Gastrocnemius medialis (tissue), 4 donors: Measurements from ENCODE around the gene PLXNA3. TPM values are rescaled to one million over a fixed set of nuclear protein-coding genes. Genes with fewer than 3 reads are reported as not detected.

Experiments
- ATAC-seq, 2 donors: fragments of 150-250 bp; one replicate each; pipeline ENCODE4 v1.9.1; 2016
- DNase-seq, 2 donors: peaks; one replicate each; pipeline ENCODE4 v3.0.0-alpha.2; 2019
- H3K27ac ChIP-seq, 4 donors: fragments of 200-600 bp; sonication (generic); 1 replicate in 1 of 4; 2 replicates in 3 of 4; pipeline ENCODE4 v1.5.1; 2016 to 2018; ENCODE audit warnings: mild to moderate bottlenecking in 2 of 4, moderate library complexity in 1 of 4
- H3K27me3 ChIP-seq, 3 donors: fragments of 200-600 bp; sonication (generic) in 2 of 3; 1 replicate in 1 of 3; 2 replicates in 2 of 3; pipeline versions ENCODE4 v1.5.1 to v1.6.0; 2016 to 2019; ENCODE audit warnings: mild to moderate bottlenecking in 1 of 3, moderate library complexity in 1 of 3
- H3K36me3 ChIP-seq, 2 donors: fragments of 200-600 bp; sonication (generic) in 1 of 2; one replicate each; pipeline ENCODE4 v1.5.1; 2017 to 2018
- H3K4me1 ChIP-seq, 2 donors: fragments of 200-600 bp; sonication (generic) in 1 of 2; one replicate each; pipeline ENCODE4 v1.5.1; 2016 to 2017; ENCODE audit warnings: mild to moderate bottlenecking in 2 of 2
- H3K4me3 ChIP-seq, 4 donors: fragments of 200-600 bp; sonication (generic) in 3 of 4; 1 replicate in 1 of 4; 2 replicates in 3 of 4; pipeline ENCODE4 v1.5.1; 2016 to 2019; ENCODE audit warnings: mild to moderate bottlenecking in 2 of 4
- H3K9me3 ChIP-seq, 3 donors: fragments of 200-600 bp; sonication (generic) in 2 of 3; 1 replicate in 1 of 3; 2 replicates in 2 of 3; pipeline ENCODE4 v1.5.1; 2016 to 2019
- POLR2A ChIP-seq, 2 donors: fragments of 450-650 bp; IDR thresholded peaks; one replicate each; pipeline ENCODE4 v1.6.1; 2017; ENCODE audit warnings: antibody characterized with exemption in 2 of 2, mild to moderate bottlenecking in 2 of 2, moderate library complexity in 2 of 2
- in situ Hi-C, 4 donors: fragments of 200-750 bp; cut with MboI; loops; one replicate each; pipeline versions ENCODE4 v1.15.0 to v1.8.0; 2017; ENCODE audit warnings: low sequenced_read_pairs in 4 of 4
- intact Hi-C: fragments of 100-400 bp; cut with DNase I; formaldehyde crosslinking; loops from one replicate; pipeline ENCODE4 v1.15.1; 2023; ENCODE audit warnings: low total_unique reads
- total RNA-seq, 4 donors: library from RNA; depleted of rRNA; stranded (reverse); fragments of >200 nt; gene quantifications; one replicate each; pipeline versions ENCODE4 v1.1.0 to v1.2.3, GENCODE V29; 2016
- TF ChIP-seq, protein P1 (sequence below), 5 experiments: fragments of 450-650 bp in 3 of 5; fragments of 200-600 bp in 2 of 5; sonication (generic) in 2 of 5; IDR thresholded peaks in 4 of 5; conservative IDR thresholded peaks in 1 of 5; 1 replicate in 4 of 5; 2 replicates in 1 of 5; pipeline ENCODE4 v1.5.1; 2016 to 2019; ENCODE audit warnings: antibody characterized with exemption in 5 of 5, mild to moderate bottlenecking in 3 of 5, moderate library complexity in 3 of 5

Gene PLXNA3
- total RNA-seq, 4 donors from 2014 or later: 1.2 to 10.7 (median 2.8) TPM

DNA sequence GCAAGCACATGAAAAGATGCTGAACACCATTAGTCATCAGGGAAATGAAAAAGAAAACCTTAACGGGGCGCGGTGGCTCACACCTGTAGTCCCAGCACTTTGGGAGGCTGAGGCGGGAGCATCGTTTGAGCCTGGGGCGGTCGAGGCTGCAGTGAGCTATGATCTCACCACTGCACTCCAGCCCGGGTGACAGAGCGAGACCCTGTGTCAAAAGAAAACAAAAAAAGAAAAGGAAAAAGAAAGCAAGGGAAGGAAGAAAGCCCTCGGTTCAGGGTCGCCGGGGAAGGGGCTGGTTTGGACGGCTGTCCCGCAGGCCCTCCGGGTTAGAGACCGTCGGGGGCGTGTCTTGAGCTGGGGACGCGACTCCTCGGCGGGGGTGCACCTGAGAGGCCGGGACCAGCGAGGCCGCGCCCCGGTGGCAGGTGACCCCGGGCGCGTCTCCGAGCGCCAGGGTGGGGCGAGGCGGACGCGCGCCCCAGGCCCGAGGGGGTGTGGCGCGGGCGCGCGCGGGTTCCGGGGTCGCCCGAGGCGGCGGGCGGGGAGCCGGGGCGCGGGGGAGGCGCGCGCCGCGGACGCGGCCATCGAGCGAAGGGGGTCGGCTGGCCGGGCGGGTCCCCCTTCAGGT is 478 bp upstream of the PLXNA3 start:
- peak overlapping the region; percentile 29 to 59 (median 39) for H3K4me3 ChIP-seq
- DNase-seq: no peak
- no peak for TF ChIP-seq POLR2A (IDR thresholded peaks at IDR 0.05)
- TF ChIP-seq, protein P1, sequence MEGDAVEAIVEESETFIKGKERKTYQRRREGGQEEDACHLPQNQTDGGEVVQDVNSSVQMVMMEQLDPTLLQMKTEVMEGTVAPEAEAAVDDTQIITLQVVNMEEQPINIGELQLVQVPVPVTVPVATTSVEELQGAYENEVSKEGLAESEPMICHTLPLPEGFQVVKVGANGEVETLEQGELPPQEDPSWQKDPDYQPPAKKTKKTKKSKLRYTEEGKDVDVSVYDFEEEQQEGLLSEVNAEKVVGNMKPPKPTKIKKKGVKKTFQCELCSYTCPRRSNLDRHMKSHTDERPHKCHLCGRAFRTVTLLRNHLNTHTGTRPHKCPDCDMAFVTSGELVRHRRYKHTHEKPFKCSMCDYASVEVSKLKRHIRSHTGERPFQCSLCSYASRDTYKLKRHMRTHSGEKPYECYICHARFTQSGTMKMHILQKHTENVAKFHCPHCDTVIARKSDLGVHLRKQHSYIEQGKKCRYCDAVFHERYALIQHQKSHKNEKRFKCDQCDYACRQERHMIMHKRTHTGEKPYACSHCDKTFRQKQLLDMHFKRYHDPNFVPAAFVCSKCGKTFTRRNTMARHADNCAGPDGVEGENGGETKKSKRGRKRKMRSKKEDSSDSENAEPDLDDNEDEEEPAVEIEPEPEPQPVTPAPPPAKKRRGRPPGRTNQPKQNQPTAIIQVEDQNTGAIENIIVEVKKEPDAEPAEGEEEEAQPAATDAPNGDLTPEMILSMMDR (IDR thresholded peaks at IDR 0.05 in 4 of 5, conservative IDR thresholded peaks at IDR 0.05 in 1 of 5): no peak
- in situ Hi-C loops (no loop called here), intact Hi-C loops (no loop called here)
- H3K36me3 ChIP-seq: no peaks in the 10 kb centered on the region
- no peaks in the 10 kb centered on the region for H3K4me1 ChIP-seq
- no peaks in the 10 kb centered on the region for H3K9me3 ChIP-seq
- H3K27me3 ChIP-seq: no peaks in the 10 kb centered on the region
- peak; percentile 36 to 49 for ATAC-seq
- peak overlapping the region in 2 of 4 donors; percentile 50 to 58 for H3K27ac ChIP-seq

DNA sequence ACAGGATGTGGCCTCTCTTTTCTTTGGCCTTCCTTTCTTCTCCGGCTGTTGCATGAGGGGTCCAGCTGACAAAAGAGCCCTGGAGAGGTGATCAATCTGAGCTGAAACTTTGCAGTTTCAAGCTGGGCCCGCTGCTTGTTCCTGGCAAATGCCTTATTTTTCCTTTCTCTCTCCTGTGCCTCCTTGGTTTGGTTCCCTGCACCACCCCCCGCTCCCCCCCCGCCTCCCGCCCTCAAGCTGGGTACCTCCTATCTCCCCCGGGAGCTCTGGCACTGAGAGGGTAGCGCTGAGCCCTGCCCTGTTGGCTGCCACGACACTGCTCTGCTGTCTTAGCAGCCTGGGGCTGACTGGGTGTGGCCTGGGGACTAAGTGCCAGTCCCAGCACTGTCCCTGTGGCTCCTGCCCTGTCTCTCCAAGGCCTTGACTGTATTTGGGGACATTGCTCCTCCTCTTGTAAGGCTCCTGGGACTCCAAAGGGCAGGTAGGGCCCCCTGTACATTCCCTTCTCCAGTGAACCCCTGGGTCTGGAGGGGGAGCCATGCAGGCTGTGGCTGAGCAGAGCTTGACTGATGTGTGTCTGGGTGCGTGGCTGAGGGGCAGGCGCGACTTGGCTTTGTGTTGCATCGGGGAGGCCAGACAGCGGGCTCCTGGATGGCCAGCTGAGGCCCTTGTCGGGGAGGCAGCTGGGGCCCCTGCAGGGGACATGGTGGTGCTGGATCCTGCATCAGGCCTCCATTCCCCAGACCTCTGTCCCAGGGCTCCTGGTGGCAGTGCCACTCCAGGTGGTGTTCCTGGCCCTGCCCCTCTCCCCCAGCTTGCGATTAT is 1.1 kb downstream of the PLXNA3 start:
- H3K4me1 ChIP-seq: no peaks in the 10 kb centered on the region
- peak in 1 of 2 donors; percentile 36 for DNase-seq
- no peak for TF ChIP-seq POLR2A (IDR thresholded peaks at IDR 0.05)
- TF ChIP-seq, protein P1 (IDR thresholded peaks at IDR 0.05 in 4 of 5, conservative IDR thresholded peaks at IDR 0.05 in 1 of 5): no peak
- peak in 1 of 2 donors; percentile 36 for ATAC-seq
- no peaks in the 10 kb centered on the region for H3K36me3 ChIP-seq
- no peaks in the 10 kb centered on the region for H3K9me3 ChIP-seq
- H3K4me3 ChIP-seq: peak overlapping the region; percentile 34 to 61 (median 52)
- in situ Hi-C loops: no loop called here
- intact Hi-C loops: no loop called here
- H3K27me3 ChIP-seq: no peaks in the 10 kb centered on the region
- peak overlapping the region in 3 of 4 donors; percentile 24 to 58 (median 55) for H3K27ac ChIP-seq

DNA sequence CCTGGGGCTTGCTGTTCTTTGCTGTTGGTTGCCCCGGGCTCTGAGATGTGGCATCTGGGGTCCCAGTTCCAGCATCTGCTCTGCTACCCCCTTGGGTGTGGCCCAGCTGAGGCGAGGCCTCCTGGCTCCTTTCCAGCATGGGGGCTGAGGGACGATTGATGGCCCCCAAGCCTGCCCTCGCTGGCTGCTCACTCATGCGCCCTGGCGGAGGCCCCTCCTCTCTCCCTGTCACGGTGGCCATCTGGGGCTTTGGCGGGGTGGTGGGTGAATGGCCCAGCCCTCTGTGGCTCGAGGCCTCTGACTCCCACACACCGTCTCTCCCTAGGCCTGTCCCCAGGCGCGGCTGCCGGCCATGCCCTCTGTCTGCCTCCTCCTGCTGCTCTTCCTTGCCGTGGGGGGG is 1.8 kb downstream of the PLXNA3 start:
- H3K36me3 ChIP-seq: no peaks in the 10 kb centered on the region
- H3K4me1 ChIP-seq: no peaks in the 10 kb centered on the region
- intact Hi-C loops (no loop called here), in situ Hi-C loops (no loop called here)
- no peak overlapping the region for H3K4me3 ChIP-seq
- H3K9me3 ChIP-seq: no peaks in the 10 kb centered on the region
- DNase-seq (no peak), ATAC-seq (no peak)
- TF ChIP-seq, protein P1 (IDR thresholded peaks at IDR 0.05 in 4 of 5, conservative IDR thresholded peaks at IDR 0.05 in 1 of 5): no peak
- no peak for TF ChIP-seq POLR2A (IDR thresholded peaks at IDR 0.05)
- no peaks in the 10 kb centered on the region for H3K27me3 ChIP-seq
- H3K27ac ChIP-seq: no peak overlapping the region

DNA sequence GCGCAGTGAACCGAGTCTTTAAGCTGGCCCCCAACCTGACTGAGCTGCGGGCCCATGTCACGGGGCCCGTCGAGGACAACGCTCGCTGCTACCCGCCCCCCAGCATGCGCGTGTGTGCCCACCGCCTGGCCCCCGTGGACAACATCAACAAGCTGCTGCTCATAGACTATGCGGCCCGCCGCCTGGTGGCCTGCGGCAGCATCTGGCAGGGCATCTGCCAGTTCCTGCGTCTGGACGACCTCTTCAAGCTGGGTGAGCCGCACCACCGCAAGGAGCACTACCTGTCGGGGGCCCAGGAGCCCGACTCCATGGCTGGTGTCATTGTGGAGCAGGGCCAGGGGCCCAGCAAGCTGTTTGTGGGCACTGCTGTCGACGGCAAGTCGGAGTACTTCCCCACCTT is 2.2 kb downstream of the PLXNA3 start:
- H3K4me3 ChIP-seq: no peak overlapping the region
- no peak for DNase-seq

More for the DNA sequence above, 2.2 kb downstream of the PLXNA3 start:
- intact Hi-C loops: no loop called here
- TF ChIP-seq POLR2A (IDR thresholded peaks at IDR 0.05): no peak
- TF ChIP-seq, protein P1 (IDR thresholded peaks at IDR 0.05 in 4 of 5, conservative IDR thresholded peaks at IDR 0.05 in 1 of 5): no peak
- H3K27me3 ChIP-seq: no peaks in the 10 kb centered on the region
- in situ Hi-C loops: no loop called here
- no peaks in the 10 kb centered on the region for H3K4me1 ChIP-seq
- no peaks in the 10 kb centered on the region for H3K36me3 ChIP-seq
- ATAC-seq: no peak
- H3K27ac ChIP-seq: no peak overlapping the region
- no peaks in the 10 kb centered on the region for H3K9me3 ChIP-seq
